Measurements from ENCODE around the gene RPL3.

The RPL3 gene

DNA sequence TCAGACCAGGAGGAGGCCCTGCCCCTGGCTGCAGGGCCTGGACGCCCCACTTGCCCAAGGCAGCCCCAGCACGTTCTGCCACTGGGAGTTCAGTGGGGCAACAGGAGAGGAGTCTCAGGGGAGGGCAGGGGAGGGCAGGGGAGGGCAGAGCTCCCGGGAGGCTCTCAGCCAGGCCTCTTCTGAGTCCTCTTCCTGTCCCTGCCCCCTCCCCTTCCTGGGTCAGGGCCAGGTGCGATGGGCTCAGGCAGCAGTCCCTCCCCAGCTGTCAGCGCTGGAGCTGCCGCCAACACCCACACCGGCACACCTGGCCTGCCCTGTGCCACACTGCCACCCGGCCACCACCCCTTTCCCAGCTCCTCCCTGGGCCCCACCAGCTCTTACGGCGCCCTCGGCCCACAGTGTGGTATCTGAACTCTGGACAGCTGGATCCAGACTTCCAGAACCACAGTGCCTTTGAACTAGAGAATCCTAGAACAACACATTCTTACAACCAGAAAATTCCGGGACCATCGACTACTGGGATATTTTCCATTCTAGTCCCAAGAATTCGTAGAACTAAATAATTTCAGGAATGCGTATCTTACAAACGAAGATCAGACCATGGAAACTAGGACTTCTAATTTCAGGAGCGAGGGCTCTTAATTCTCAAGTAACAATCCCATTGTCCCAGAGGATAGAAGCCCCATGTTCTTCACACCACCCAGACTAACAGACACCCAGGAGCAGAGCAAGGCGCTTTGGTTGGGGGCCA lies 21.8 kb downstream of the RPL3 start:
- no peak for DNase-seq

GRCh38 chr22:39296981-39297489 lies 22.4 kb downstream of the RPL3 start:
- no peak for DNase-seq

DNA sequence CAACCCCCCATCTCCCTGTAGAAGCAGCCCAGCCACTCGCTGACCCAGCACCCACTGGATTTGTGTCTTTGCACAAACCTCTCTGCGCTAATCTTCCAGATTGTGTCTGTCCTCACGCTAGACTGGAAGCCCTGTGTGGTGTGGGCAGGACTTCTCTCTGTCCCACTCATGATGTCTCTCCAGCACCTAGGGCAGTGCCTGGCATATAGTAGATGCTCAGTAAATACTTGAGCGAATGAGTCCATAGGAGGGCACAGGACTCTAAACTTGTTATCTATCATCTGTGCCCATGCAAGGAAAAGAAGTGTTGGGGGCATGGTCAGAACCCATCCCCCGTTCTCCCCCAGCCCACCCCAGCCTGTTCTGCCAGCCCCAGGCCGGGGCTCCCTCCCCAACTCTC lies 22.9 kb downstream of the RPL3 start:
- no peak for DNase-seq

GRCh38 chr22:39294571-39295468 lies 24.6 kb downstream of the RPL3 start:
- DNase-seq, result no peak

GRCh38 chr22:39293766-39294368 lies 25.6 kb downstream of the RPL3 start:
- no peak for DNase-seq

GRCh38 chr22:39292561-39293074 lies 26.8 kb downstream of the RPL3 start:
- no peak for DNase-seq

- DNase-seq, result no peak
Observed at GRCh38 chr22:39292031-39292462, 27.4 kb downstream of the RPL3 start.

DNA sequence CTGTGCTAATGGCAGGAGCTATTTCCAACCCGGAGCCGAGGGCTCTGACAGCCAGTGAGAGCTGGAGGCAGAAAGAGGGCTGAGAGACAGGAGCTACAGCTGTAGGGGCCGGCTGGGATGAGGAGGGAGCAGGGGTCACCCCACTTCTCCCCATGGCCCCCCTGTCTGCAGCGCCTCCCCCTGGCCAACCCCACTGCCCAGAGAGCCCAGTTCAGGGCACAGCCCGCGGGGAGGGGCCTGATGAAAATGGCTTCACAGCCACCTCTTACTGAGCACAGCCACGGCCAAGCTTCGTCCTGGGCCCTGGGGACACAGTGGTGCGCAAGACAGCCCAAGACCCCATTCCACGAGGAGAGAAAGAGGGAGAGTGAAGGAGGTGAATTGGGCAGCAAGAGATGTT lies 27.9 kb downstream of the RPL3 start:
- no peak for DNase-seq

DNA sequence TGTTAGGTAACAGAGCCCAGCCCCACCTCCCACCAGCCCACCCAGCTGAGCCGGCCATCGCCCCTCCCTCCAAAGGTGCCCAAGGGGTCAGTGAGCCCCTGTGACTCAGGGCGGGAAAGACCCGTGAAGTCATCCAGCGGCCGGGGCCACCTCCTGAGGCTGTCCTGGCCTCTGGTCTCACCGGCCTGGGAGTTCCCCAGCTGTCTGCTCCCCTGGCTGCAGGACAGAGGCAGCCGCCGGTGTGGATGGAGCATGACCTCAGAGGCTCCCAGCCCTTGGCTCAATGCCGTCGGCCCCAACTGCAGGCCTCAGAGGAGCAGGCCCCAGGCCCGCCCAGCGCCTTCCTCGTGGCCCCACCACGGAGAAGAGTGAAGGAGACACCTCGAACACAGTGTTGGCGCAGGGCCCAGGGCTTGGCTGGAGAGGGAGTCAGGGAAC lies 28.7 kb downstream of the RPL3 start:
- DNase-seq, result no peak

DNA sequence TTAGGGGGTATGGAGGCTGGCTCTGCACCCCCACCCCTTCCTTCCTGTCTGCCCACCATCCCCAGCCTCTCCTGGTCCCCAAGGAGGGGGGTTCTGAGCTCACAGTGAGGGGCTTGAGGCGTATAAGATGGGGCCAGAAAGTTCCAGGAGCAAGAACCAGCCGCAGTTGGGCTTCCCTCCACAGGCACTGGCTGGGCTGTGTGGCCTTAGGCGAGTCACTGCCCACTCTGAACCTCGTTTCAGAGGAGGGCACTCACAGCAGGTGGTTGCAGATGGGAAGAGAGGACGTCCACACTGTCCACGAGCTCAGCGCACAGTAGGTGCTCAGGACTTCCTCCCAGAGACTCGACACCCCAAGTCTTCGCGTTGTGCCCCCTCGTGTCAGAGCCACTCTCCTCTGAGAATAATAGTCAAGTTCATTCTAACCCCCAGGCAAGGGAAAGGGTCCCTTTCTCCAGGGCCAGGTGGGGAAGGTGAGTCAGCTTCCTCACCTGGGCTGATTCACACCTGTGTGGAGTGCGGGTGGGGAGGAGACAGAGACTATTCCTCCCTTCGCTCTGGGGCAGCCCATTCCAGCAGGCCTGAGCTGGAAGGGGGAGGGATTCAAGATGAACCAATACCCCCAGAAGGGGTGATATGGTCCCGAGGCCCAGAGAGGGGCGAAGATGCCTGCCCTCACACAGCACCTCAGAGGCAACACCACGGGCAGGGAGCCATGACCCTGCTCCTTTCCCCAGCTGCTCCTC lies 29.3 kb downstream of the RPL3 start:
- DNase-seq, result no peak

DNA sequence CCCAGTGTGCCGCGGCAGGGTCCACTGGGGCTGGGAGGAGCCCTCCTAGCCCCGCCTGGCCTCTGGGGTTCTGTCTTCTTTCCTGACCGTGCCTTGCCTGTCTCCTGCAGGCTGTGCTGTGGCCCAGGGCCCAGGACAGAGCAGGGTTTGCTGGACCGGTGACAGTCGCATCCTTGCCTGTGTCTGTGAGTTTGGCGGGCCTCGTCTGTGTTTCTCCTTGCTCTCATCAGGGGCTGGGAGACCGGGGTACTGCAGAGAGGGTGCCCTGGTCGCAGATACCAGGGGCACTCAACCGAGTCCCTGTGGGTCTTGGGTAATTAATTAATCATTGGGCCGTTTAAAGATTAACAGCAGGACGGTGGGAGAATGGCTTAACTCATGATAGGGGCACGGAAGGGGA lies 29.9 kb downstream of the RPL3 start:
- DNase-seq, result no peak

DNA sequence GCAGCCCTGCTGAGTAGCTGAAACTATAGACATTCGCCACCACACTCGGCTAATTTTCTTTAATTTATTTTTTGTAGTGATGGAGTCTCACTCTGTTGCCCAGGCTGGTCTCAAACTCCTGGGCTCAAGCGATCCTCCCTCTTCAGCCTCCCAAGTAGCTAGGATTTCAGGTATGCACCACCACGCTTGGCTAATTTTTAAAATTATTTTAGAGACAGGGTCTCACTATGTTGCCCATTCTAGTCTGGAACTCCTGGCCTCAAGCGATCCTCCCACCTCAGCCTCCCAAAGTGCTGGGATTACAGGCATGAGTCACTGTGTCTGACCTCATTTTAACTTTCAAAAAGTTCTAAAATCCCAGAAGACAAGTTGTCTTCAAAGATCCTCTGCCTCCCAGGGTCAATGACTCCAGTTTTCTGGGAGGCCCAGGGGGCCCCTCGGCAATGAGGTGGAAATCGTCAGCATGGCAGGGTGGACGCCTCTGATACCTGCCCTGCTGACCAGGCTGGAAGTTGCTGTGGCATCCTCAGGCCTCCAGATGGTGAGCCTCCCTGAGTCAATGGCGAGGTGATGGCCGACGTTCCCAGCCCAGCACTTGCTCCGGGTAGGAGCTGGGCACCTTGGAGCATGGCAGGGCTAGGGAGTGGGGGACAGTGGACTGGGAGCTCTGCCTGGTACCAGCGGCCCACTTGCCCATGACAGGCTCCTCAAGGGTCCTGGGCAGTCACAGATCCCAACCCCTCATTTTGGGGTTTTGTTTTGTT lies 31.1 kb downstream of the RPL3 start:
- no peak for DNase-seq

GRCh38 chr22:39287076-39287725 lies 32.2 kb downstream of the RPL3 start:
- no peak for DNase-seq

DNA sequence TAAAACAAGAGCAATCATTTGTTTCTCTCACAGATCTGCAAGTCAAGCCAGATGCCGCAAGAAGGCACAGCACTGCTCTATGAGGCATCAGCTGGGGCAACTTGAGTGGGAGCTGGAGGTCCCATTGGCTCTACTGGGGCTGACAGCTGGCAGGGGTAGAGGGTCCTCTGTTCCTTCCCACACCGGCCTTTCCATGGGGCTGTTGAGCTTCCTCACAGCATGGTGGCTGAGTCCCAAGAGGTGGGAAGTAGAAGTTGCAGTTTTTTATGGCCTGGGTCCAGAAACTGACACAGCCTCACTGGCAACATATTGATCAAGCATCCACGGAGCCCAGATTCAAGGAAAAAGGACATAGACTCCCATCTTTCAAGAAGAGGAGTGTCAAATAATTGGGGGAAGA lies 34.4 kb downstream of the RPL3 start:
- DNase-seq, result no peak

DNA sequence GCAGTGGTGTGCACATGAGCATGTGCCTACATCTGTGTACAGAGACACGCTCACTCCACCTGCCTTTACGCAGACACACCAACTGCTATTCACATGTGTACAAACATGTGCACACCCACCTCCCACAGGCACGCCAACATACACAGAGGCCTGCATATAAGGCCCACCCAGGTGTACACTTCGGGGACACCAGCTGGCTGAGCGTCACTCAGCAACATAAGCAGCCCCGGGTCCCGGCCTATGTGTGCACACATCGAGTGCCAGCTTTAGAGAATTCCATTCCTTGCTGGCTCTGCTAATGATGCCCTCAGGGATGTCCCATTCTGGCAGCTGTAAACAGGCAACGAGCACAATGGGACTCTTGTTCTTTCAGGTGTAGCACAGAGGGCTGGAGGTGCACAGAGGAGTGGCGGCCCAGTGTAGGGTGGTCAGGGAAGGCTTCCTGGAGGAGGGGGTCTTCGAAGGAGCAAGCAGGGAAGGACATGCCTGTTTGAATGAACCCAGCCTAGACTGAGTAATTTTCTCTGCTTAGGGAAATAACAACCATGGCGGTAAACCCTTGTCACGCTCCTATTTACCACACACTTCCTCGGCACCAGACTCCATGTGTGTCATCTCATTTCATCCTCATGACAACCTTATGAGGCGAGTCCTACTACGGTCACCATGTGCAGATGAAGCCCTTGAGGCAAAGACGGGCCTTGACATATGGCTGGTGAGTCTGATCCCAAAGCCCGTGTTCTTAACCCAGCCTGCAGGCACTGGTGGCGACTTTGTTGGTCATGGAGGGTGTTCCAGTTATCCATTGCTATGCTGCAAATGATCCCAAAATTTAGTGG lies 35.1 kb downstream of the RPL3 start:
- DNase-seq, result no peak

- DNase-seq, result no peak
Observed at GRCh38 chr22:39283322-39284141, 35.9 kb downstream of the RPL3 start.

DNA sequence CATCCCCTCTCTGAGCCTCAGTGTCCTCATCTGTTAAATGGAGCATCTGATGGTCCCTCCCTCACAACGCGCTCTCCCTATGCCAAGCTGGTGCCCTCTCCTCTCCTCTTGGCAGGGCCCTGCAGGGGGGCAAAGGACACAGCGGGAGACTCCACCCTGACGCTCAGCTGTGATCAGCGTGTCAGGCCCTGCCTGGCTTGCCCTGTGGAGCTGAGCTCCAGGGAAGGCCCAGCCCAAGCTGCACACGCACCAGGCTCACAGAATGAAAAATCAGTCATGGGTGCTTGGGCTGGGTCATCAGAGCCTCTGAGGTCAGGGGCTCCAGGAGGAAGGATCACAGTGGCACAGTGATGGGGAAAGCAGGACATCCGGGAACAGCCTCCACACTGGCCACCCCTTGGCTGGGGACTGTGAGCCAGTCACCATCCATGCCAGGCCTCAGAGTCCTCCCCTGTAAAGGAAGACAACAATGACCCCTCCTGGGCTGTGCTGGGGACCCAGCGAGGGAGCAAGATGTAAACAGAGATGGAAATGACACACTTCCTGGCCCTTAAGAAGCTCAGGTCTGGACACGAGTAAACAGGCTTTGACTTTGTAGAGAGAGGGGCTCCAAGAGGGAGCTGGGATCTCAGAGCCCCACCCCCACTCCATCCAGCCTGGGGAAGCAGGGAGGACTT lies 36.6 kb downstream of the RPL3 start:
- no peak for DNase-seq

DNA sequence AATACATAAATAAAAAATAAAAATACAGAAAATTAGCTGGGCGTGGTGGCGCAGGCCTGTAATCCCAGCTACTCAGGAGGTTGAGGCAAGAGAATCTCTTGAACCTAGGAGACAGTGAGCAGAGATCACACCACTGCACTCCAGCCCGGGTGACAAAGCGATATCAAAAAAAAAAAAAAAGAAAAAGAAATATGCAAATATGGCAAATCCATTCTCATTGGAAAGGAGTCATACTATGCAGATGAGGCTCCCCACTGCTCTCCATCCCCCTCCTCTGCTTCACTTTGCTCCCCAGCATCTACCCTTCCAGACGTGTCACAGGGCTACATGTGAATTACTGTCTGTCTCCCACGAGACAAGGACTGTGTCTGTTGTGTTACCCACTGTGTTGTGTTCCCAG lies 38.3 kb downstream of the RPL3 start:
- no peak for DNase-seq

GRCh38 chr22:39280250-39280649 lies 39.2 kb downstream of the RPL3 start:
- no peak for DNase-seq

All from activated CD4-positive, CD25-positive, alpha-beta regulatory T cell treated with anti-CD3 and anti-CD28 coated beads, Interleukin-2, amount 50 U/mL, for 72 hours (primary cell).